ENCODE data around the gene TMEM59L. TPM values are rescaled to one million over a fixed set of nuclear protein-coding genes. Genes with fewer than 3 reads are reported as not detected.
A peak's percentile ranks its signal among the peaks of the same experiment; 100 is the strongest.

The TMEM59L gene
- total RNA-seq, 3 donors from 2014 or later = 0.93 to 10.5 (median 1.4) TPM

DNA sequence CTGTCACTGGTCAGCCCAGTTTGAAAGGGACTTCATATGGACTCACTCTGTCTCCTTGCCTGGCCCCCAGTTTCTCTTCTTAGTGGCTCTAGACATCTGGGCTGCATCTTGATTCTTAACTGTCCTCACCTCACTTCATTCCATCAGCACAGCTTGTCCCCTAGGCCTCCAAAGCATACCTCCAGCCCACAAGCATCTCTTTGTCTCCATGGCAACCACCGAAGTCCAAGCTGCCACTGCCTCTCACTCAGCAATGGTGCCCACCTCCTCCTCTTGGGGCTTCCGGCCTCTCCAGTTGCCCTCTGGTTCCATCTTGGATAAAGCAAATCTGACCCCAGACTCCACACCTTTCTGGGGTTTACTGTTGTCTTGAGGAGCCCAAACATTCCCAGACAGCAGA is 14.2 kb downstream of the TMEM59L start:
- Histone ChIP-seq H3K4me3 (no peak overlapping the region), H3K4me1 (ENCODE audit: low read depth) (no peaks in the 10 kb centered on the region), H3K36me3 (ENCODE audit: low read depth) (no peaks in the 10 kb centered on the region), H3K9me3 (no peaks in the 10 kb centered on the region)
- no peak for ATAC-seq
- TF ChIP-seq, protein P1, sequence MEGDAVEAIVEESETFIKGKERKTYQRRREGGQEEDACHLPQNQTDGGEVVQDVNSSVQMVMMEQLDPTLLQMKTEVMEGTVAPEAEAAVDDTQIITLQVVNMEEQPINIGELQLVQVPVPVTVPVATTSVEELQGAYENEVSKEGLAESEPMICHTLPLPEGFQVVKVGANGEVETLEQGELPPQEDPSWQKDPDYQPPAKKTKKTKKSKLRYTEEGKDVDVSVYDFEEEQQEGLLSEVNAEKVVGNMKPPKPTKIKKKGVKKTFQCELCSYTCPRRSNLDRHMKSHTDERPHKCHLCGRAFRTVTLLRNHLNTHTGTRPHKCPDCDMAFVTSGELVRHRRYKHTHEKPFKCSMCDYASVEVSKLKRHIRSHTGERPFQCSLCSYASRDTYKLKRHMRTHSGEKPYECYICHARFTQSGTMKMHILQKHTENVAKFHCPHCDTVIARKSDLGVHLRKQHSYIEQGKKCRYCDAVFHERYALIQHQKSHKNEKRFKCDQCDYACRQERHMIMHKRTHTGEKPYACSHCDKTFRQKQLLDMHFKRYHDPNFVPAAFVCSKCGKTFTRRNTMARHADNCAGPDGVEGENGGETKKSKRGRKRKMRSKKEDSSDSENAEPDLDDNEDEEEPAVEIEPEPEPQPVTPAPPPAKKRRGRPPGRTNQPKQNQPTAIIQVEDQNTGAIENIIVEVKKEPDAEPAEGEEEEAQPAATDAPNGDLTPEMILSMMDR (IDR thresholded peaks at IDR 0.05) = no peak
- intact Hi-C loops (cut with DNase I, micrococcal nuclease) = no loop called here
- no peak for DNase-seq

- no peaks in the 10 kb centered on the region for H3K36me3 ChIP-seq (ENCODE audit: low read depth)
- intact Hi-C loops (cut with DNase I, micrococcal nuclease) = no loop called here
- DNase-seq (no peak), ATAC-seq (peak; percentile 29)
- TF ChIP-seq, protein P1 (IDR thresholded peaks at IDR 0.05) = no peak
- no peak overlapping the region for H3K4me3 ChIP-seq
- H3K9me3 ChIP-seq = no peaks in the 10 kb centered on the region
- no peaks in the 10 kb centered on the region for H3K4me1 ChIP-seq (ENCODE audit: low read depth)
These were observed 16.8 kb downstream of the TMEM59L start for GRCh38 chr19:18629166-18630088.

GRCh38 chr19:18633321-18633720 is 20.7 kb downstream of the TMEM59L start:
- Histone ChIP-seq H3K36me3 (ENCODE audit: low read depth) (no peaks in the 10 kb centered on the region), H3K4me3 (no peak overlapping the region), H3K9me3 (no peaks in the 10 kb centered on the region), H3K4me1 (ENCODE audit: low read depth) (peaks cover 23% of the 10 kb centered on the region)
- intact Hi-C loops (cut with DNase I, micrococcal nuclease) = no loop called here
- DNase-seq (peak; percentile 56 to 76 (median 62)), ATAC-seq (no peak)
- TF ChIP-seq, protein P1 (IDR thresholded peaks at IDR 0.05) = no peak

DNA sequence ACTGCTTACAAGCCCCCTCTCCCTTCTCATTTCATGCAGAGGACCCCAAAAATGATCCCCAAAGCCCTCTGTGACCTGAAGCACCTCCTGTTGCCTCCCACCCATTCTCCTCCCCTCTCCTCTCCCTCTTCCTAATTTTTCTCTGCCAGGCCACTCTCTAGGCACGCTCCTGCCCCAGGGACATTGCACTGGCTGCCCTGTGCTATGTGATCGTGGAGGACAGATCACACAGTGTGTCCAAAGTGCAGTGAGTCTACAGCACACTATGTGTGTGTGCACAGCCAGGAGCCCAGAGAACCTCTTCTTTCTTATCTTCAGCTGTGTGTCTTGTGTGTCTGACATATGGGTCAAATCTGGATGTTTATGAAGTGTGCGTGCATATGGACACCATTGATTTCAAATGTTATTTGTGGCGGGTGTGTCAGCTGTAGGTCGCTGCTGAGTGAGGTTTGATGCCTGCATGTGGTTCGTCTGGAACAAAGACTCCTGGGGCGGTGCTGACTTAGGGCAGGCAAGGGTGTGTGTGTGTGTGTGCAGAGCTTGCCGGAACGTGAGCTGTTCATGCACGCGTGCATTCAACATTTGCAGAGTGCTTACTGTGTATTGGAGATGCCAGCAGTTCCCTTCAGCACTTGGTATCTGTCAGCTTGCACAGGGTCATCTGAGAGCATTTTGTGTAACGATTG is 22.1 kb downstream of the TMEM59L start:
- no peak overlapping the region for H3K4me3 ChIP-seq
- peak in 2 of 3 donors; percentile 40 to 46 for DNase-seq
- intact Hi-C loops (cut with DNase I, micrococcal nuclease) = no loop called here
- H3K4me1 ChIP-seq (ENCODE audit: low read depth) = peaks cover 24% of the 10 kb centered on the region
- no peaks in the 10 kb centered on the region for H3K9me3 ChIP-seq
- TF ChIP-seq, protein P1 (IDR thresholded peaks at IDR 0.05) = no peak
- H3K36me3 ChIP-seq (ENCODE audit: low read depth) = no peaks in the 10 kb centered on the region
- no peak for ATAC-seq

DNA sequence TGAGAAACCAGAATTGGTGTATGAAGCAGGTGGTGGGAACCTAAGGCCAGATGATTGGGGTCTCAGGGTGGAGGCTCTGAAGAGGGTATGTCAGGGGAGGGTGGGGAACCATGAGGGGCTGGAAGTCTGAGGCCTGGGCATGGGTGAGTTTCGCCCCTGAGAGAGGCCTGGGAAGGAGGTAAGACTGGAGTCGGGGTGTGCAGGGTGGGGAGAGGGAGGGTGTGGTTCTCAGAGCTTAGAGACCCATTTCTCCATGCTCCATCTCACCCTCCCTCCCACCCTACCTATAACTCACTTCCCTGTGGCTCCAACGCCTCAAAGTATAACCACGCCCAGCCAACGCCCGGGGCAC is 23.1 kb downstream of the TMEM59L start:
- intact Hi-C loops (cut with DNase I, micrococcal nuclease) = no loop called here
- H3K9me3 ChIP-seq = no peaks in the 10 kb centered on the region
- H3K4me1 ChIP-seq (ENCODE audit: low read depth) = peaks cover 24% of the 10 kb centered on the region
- no peaks in the 10 kb centered on the region for H3K36me3 ChIP-seq (ENCODE audit: low read depth)
- TF ChIP-seq, protein P1 (IDR thresholded peaks at IDR 0.05) = no peak
- DNase-seq (no peak), ATAC-seq (no peak)
- H3K4me3 ChIP-seq = no peak overlapping the region
